ENCODE data around the gene MED6. TPM values are rescaled to one million over a fixed set of nuclear protein-coding genes. Genes with fewer than 3 reads are reported as not detected.

The MED6 gene
- total and polyA plus RNA-seq, 2 of the 13 experiments (the other 11 are each of a cell fraction or from before 2014, with no cell fraction given) = 44.8 to 47.8 TPM

GRCh38 chr14:70573050-70573449, 27.4 kb downstream of the MED6 start:
- Histone ChIP-seq H3K36me3 (replicated peaks in 1 of 2; ENCODE audit: control insufficient read depth in 1 of 2, insufficient read depth in 2 of 2, low read length in 2 of 2) (no peaks in the 10 kb centered on the region; a peak in 1 of 5 replicates), H3K27me3 (ENCODE audit: control insufficient read depth in 1 of 2, insufficient read depth in 2 of 2, low read length in 2 of 2) (no peaks in the 10 kb centered on the region), H3K4me1 (ENCODE audit: insufficient read depth, low read length) (no peaks in the 10 kb centered on the region), H3K9me3 (ENCODE audit: low read length) (no peaks in the 10 kb centered on the region), H3K79me2 (ENCODE audit: insufficient read depth, low read length) (no peaks in the 10 kb centered on the region), H3K4me3 (replicated peaks in 1 of 3; ENCODE audit: insufficient read depth in 1 of 3, low read depth in 2 of 3, low read length in 3 of 3) (no peak overlapping the region), H2AFZ (ENCODE audit: low read length) (no peak overlapping the region), H3K9ac (ENCODE audit: insufficient read depth, low read depth, low read length) (no peak overlapping the region), H4K20me1 (ENCODE audit: insufficient read depth, low read length) (no peaks in the 10 kb centered on the region; the same call in 1 of the 2 replicates), H3K4me2 (ENCODE audit: low read depth, low read length) (no peak overlapping the region), H3K27ac (ENCODE audit: extremely low read length, insufficient read depth, low read length) (no peak overlapping the region)
- in situ Hi-C loops (cut with HindIII; ENCODE audit: extremely low pct_ligation_motif_present, low pct_unique_long_range_greater_than_20kb) = loop anchor here (25.0 kb wide), 1 partner anchor 486 kb away; no protein-coding TSS in a partner anchor
- FAIRE-seq = no peak
- ATAC-seq = no peak
- BruUV-seq (replicated peaks) = no TSS peak
- DNase-seq (ENCODE audit: low spot score) = no peak
- no peak for TF ChIP-seq NFKB2 (CRISPR knock-in tag; IDR thresholded peaks at IDR 0.05; ENCODE audit: borderline replicate concordance)
- TF ChIP-seq, protein P1, sequence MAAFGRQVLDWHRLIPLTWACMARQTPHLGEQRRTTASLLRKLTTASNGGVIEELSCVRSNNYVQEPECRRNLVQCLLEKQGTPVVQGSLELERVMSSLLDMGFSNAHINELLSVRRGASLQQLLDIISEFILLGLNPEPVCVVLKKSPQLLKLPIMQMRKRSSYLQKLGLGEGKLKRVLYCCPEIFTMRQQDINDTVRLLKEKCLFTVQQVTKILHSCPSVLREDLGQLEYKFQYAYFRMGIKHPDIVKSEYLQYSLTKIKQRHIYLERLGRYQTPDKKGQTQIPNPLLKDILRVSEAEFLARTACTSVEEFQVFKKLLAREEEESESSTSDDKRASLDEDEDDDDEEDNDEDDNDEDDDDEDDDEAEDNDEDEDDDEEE (CRISPR knock-in tag; IDR thresholded peaks at IDR 0.05) = no peak
- no peak for TF ChIP-seq BCLAF1 (IDR thresholded peaks at IDR 0.05)
- TF ChIP-seq, protein P2, sequence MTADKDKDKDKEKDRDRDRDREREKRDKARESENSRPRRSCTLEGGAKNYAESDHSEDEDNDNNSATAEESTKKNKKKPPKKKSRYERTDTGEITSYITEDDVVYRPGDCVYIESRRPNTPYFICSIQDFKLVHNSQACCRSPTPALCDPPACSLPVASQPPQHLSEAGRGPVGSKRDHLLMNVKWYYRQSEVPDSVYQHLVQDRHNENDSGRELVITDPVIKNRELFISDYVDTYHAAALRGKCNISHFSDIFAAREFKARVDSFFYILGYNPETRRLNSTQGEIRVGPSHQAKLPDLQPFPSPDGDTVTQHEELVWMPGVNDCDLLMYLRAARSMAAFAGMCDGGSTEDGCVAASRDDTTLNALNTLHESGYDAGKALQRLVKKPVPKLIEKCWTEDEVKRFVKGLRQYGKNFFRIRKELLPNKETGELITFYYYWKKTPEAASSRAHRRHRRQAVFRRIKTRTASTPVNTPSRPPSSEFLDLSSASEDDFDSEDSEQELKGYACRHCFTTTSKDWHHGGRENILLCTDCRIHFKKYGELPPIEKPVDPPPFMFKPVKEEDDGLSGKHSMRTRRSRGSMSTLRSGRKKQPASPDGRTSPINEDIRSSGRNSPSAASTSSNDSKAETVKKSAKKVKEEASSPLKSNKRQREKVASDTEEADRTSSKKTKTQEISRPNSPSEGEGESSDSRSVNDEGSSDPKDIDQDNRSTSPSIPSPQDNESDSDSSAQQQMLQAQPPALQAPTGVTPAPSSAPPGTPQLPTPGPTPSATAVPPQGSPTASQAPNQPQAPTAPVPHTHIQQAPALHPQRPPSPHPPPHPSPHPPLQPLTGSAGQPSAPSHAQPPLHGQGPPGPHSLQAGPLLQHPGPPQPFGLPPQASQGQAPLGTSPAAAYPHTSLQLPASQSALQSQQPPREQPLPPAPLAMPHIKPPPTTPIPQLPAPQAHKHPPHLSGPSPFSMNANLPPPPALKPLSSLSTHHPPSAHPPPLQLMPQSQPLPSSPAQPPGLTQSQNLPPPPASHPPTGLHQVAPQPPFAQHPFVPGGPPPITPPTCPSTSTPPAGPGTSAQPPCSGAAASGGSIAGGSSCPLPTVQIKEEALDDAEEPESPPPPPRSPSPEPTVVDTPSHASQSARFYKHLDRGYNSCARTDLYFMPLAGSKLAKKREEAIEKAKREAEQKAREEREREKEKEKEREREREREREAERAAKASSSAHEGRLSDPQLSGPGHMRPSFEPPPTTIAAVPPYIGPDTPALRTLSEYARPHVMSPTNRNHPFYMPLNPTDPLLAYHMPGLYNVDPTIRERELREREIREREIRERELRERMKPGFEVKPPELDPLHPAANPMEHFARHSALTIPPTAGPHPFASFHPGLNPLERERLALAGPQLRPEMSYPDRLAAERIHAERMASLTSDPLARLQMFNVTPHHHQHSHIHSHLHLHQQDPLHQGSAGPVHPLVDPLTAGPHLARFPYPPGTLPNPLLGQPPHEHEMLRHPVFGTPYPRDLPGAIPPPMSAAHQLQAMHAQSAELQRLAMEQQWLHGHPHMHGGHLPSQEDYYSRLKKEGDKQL (CRISPR knock-in tag; IDR thresholded peaks at IDR 0.05; ENCODE audit: low read depth) = no peak
- no peak for TF ChIP-seq SKI (IDR thresholded peaks at IDR 0.05; ENCODE audit: partially characterized antibody)
- no peak for TF ChIP-seq KDM3A (CRISPR knock-in tag; IDR thresholded peaks at IDR 0.05; ENCODE audit: low read depth)
- TF ChIP-seq ZNF282 (IDR thresholded peaks at IDR 0.05; ENCODE audit: partially characterized antibody) = no peak
- no peak for TF ChIP-seq ADNP (CRISPR knock-in tag; IDR thresholded peaks at IDR 0.05)
- TF ChIP-seq ZNF777 (CRISPR knock-in tag; IDR thresholded peaks at IDR 0.05) = no peak
- TF ChIP-seq ZNF563 (CRISPR knock-in tag; IDR thresholded peaks at IDR 0.05) = no peak
- no peak for TF ChIP-seq MAFG (CRISPR knock-in tag; IDR thresholded peaks at IDR 0.05)
- no peak for TF ChIP-seq ZNF484 (CRISPR knock-in tag; IDR thresholded peaks at IDR 0.05; ENCODE audit: borderline replicate concordance, low read depth)
- TF ChIP-seq, protein P3, sequence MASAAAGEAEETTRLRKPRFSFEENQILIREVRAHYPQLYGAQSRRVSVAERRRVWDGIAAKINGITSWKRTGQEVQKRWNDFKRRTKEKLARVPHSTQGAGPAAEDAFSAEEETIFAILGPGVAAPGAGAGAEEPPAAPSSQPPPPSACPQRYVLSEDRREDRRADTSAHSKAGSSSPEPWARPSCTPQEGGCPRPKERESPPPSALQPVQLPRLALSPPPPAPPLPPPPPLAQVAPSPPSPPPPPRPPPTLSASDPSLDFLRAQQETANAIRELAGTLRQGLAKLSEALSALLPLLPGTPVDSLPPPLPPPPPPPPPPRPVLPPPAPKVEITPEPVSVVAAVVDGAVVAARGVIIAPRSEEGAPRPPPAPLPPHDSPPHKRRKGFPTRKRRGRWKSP (CRISPR knock-in tag; IDR thresholded peaks at IDR 0.05) = no peak
- TF ChIP-seq MEF2D (CRISPR knock-in tag; IDR thresholded peaks at IDR 0.05) = no peak
- no peak for TF ChIP-seq ZNF350 (CRISPR knock-in tag; IDR thresholded peaks at IDR 0.05; ENCODE audit: borderline replicate concordance, low read depth)
- ChIA-PET POLR2A (no interaction called here), CTCF (ENCODE audit: low intra/inter-chr PET ratio, low total read pairs) (no interaction called here)
- WGBS (ENCODE audit: low lambda C conversion rate) = 0% methylated on average over 1 of the region's 1 CpG
- intact Hi-C loops (cut with micrococcal nuclease; ENCODE audit: unreplicated experiment) = no loop called here

Data from HepG2 (cell line).